Erythroblast (primary cell): Measurements from ENCODE around the gene CCDC137.
A peak's percentile ranks its signal among the peaks of the same experiment; 100 is the strongest.

Source experiments
- DNase-seq, 2 experiments: peaks; one replicate each; lab custom pipeline; 2025; lab: John Stamatoyannopoulos, UW
- GATA1 ChIP-seq: IDR thresholded peaks from 2 replicates; pipeline ENCODE4 v1.6.1; 2011; ENCODE audit warnings: low read depth, mild to moderate bottlenecking, control low read depth, low read length, moderate library complexity
- POLR2A ChIP-seq: IDR thresholded peaks from 2 replicates; pipeline ENCODE4 v1.6.1; 2011; ENCODE audit warnings: mild to moderate bottlenecking, low read length

Gene CCDC137

DNA sequence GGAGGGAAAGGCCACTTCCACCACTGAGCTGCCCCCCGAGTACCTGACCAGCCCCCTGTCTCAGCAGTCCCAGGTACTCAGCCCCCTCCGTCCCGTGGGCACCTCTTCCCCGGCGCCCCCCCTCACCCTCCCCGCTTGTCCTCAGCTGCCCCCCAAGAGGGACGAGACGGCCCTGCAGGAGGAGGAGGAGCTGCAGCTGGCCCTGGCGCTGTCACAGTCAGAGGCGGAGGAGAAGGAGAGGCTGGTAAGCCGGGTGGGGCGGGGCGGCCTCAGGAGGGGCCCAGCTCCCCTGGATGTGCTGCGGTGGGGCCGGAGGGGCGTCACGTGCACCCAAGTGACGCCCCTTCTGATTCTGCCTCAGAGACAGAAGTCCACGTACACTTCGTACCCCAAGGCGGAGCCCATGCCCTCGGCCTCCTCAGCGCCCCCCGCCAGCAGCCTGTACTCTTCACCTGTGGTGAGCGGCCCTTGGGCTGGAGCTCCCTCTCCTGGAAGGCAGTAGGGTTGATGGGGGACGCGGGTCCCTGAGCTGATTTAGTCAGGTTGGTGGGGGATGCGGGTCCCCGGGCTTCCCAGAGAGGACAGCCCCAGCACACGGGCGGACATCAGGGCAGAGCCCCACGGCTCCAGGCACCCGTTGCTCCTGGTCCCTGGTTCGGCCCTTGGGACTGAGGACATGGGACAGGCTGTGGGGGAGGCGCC, 27.1 kb downstream of the CCDC137 start:
- TF ChIP-seq GATA1 (no peak), POLR2A (no peak)
- no peak for DNase-seq

- TF ChIP-seq GATA1 (no peak), POLR2A (no peak)
- no peak for DNase-seq
Observed at GRCh38 chr17:81694810-81695209, 28.3 kb downstream of the CCDC137 start.

GRCh38 chr17:81695211-81695610, 28.7 kb downstream of the CCDC137 start:
- no peak for TF ChIP-seq POLR2A
- DNase-seq = no peak

- no peak for TF ChIP-seq POLR2A
- TF ChIP-seq GATA1 = no peak
- DNase-seq = no peak
Observed at GRCh38 chr17:81695801-81696200, 29.3 kb downstream of the CCDC137 start.

- DNase-seq = no peak
- TF ChIP-seq POLR2A (no peak), GATA1 (no peak)
Observed at GRCh38 chr17:81696218-81696941, 29.8 kb downstream of the CCDC137 start.

DNA sequence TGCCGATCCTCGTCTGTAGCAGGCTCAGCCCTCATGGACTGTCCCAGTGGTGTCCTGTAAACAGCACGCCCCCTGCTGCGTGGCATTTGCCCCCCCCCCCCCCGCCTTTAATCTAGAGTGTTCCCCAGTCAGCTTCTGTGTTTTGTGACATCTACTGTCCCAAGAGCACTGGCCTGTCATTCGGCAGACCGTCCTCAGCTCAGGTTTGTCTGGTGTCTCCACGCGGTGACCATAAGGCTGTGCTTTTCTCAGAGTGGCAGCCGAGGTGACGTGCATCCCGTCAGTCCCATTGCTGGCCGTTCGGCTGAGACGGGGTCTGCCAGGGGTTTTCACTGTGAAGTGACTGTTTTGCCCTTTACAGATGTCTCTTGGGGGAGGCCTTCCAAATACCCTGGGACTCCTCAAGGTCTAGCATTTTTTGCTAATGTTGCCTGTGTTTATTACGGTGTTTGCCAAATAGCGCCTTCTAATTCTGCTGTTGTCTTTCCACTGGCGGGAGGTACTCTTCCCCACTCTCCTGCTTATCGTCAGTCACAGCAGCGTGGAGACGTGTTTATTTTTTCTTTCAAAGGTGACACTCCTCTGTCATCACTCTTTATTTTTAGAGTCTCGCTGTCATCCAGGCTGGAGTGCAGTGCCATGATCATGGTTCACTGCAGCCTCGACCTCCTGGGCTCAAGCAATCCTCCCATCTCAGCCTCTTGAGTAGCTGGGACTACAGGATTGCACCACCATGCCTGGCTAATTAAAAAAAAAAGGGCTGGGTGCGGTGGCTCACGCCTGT, 30.9 kb downstream of the CCDC137 start:
- TF ChIP-seq POLR2A (no peak), GATA1 (no peak)
- DNase-seq = no peak

GRCh38 chr17:81700353-81701287, 34.1 kb downstream of the CCDC137 start:
- no peak for DNase-seq
- TF ChIP-seq POLR2A (no peak), GATA1 (no peak)

DNA sequence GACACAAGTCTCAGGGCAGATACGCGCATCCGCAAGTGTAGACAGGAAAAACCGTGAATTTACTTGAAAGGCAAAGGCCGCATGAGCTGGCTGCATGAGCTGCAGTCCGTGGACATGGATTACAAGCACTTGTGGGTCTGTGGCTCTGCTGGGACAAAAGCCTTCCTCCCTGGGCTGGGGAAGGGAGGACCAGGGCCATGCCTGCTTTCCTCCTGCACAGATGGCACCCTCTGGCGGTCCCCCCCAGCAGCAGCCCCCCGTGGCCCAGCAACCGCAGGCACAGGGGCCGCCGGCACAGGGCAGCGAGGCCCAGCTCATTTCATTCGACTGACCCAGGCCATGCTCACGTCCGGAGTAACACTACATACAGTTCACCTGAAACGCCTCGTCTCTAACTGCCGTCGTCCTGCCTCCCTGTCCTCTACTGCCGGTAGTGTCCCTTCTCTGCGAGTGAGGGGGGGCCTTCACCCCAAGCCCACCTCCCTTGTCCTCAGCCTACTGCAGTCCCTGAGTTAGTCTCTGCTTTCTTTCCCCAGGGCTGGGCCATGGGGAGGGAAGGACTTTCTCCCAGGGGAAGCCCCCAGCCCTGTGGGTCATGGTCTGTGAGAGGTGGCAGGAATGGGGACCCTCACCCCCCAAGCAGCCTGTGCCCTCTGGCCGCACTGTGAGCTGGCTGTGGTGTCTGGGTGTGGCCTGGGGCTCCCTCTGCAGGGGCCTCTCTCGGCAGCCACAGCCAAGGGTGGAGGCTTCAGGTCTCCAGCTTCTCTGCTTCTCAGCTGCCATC, 34.9 kb downstream of the CCDC137 start:
- TF ChIP-seq POLR2A (no peak), GATA1 (no peak)
- peak; percentile 72 to 73 for DNase-seq

DNA sequence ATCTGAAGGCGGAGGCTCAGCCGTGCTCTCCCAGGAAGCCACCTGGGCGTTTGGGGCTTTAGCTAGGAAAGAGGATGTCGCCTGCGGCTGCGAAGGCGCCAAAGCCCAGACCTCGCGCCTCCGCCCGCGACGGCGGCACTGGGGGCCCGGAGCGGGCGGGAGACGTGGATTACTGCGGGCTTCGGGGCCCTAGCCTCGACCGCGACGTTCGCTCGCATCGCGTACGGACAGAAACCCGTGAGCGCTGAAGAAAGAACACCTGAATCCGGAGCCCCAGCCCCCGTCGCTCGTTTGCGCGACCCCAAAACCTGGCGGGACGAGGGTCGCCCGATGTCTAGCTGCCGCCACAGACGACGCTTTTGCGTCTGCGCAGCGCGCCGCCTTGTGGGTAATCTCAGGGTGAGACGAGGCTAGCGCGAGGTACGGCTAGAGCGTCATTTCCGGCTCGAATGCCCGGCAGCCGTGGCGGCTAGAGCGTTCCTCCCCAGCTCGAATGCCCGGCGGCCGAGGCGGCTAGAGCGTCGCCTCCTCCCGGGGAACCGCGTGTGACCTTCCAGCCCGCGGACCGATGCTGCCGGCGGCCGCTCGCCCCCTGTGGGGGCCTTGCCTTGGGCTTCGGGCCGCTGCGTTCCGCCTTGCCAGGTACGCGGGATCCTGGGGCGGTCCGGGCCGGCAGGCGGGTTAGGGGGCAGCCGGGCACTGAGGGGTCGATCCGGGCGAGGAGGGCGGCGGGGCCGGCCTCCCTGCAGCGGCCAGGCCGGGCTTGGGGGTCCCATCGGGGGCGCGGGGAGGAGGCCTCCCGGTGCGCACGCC, 36.6 kb downstream of the CCDC137 start, which contains the start of gene MRPL12:
Gene MRPL12 (plus strand): TSS at position 434 of the 813 bp plus-strand sequence. CDS start 135 bp downstream, at position 569.
- peak; percentile 94 to 95 for DNase-seq

DNA sequence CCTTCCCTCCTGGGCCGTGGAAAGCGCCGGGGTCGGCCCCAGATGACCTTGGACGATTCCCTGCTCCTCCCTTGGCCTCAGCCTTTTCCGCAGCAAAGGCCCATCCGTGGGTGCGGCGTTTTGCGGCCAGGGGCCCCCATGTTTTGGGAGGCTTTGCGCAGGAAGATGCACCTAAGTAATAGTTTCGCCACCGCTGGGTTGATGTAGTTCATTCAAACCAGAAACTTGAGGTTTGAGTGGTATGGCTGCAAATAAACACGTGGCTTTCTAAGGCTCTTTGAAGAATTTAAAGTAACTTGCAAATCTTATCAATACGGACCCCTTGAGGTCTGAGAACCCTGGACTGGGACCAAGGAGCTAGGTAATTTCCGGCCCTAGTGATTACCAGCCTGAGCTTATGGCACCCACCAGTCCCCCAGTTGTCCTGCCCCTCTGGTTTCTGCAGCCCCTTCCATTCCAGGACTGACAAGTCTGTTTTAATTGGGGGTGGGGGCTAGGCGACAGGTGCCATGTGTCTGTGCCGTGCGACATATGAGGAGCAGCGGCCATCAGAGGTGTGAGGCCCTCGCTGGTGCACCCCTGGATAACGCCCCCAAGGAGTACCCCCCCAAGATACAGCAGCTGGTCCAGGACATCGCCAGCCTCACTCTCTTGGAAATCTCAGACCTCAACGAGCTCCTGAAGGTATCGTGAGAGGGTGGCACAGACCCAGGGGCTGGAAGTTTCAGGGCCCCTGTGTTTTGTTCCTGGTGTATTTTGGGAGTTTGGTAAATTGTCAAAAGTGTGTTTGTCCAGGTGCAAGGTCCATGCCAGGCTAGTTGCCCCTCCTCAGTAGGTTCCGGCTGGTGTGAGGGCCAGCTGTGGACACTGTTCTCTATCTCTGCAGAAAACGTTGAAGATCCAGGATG, 37.5 kb downstream of the CCDC137 start:
- peak; percentile 60 to 63 for DNase-seq
- TF ChIP-seq POLR2A (no peak), GATA1 (no peak)

More for the DNA sequence above, 36.6 kb downstream of the CCDC137 start, which contains the start of gene MRPL12:
- TF ChIP-seq GATA1 = no peak
- TF ChIP-seq POLR2A = peak; percentile 93
